ENCODE measurements around the gene DPP6. TPM values are rescaled to one million over a fixed set of nuclear protein-coding genes. Genes with fewer than 3 reads are reported as not detected.

The DPP6 gene
- total RNA-seq, 4 donors from 2014 or later = 0.30 to 11.8 (median 10.7) TPM

GRCh38 chr7:154881526-154881925 is 829.3 kb downstream of the DPP6 start:
- Histone ChIP-seq H3K27me3 (peaks cover 10% of the 10 kb centered on the region), H3K36me3 (no peaks in the 10 kb centered on the region), H3K9me3 (no peaks in the 10 kb centered on the region), H3K27ac (no peak overlapping the region), H3K4me3 (no peak overlapping the region), H3K4me1 (no peaks in the 10 kb centered on the region)
- no peak for DNase-seq (ENCODE audit: low spot score in 2 of 2)
- WGBS = 100% methylated on average over 1 of the region's 11 CpGs
- no peak for TF ChIP-seq EP300 (IDR thresholded peaks at IDR 0.05)
- TF ChIP-seq POLR2AphosphoS5 (IDR thresholded peaks at IDR 0.05) = no peak
- TF ChIP-seq POLR2A (IDR thresholded peaks at IDR 0.05) = no peak
- TF ChIP-seq, protein P1, sequence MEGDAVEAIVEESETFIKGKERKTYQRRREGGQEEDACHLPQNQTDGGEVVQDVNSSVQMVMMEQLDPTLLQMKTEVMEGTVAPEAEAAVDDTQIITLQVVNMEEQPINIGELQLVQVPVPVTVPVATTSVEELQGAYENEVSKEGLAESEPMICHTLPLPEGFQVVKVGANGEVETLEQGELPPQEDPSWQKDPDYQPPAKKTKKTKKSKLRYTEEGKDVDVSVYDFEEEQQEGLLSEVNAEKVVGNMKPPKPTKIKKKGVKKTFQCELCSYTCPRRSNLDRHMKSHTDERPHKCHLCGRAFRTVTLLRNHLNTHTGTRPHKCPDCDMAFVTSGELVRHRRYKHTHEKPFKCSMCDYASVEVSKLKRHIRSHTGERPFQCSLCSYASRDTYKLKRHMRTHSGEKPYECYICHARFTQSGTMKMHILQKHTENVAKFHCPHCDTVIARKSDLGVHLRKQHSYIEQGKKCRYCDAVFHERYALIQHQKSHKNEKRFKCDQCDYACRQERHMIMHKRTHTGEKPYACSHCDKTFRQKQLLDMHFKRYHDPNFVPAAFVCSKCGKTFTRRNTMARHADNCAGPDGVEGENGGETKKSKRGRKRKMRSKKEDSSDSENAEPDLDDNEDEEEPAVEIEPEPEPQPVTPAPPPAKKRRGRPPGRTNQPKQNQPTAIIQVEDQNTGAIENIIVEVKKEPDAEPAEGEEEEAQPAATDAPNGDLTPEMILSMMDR (IDR thresholded peaks at IDR 0.05) = no peak

DNA sequence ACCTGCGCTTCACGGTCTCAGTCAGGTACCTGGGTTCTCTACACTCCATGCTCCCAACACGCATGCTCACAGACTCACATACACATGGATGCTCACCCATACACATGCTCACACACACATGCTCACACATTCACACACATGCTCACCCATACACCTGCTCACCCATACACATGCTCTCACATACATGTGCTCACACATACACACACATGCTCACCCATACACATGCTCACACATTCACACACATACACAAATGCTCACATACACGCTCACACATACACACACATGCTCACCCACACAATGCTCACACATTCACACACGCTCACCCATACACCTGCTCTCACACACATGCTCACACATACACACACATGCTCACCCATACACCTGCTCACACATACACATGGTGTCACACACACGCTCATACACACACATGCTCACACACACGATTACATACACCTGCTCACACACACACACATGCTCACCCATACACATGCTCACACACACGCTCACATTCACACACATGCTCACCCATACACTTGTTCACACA is 830.8 kb downstream of the DPP6 start:
- no peak overlapping the region for H3K4me3 ChIP-seq
- DNase-seq (ENCODE audit: low spot score in 2 of 2) = no peak
- H3K27ac ChIP-seq = no peak overlapping the region
- no peak for TF ChIP-seq POLR2A (IDR thresholded peaks at IDR 0.05)
- no peak for TF ChIP-seq POLR2AphosphoS5 (IDR thresholded peaks at IDR 0.05)
- TF ChIP-seq, protein P1 (IDR thresholded peaks at IDR 0.05) = no peak
- no peak for TF ChIP-seq EP300 (IDR thresholded peaks at IDR 0.05)
- no peaks in the 10 kb centered on the region for H3K9me3 ChIP-seq
- H3K4me1 ChIP-seq = no peaks in the 10 kb centered on the region
- no peaks in the 10 kb centered on the region for H3K36me3 ChIP-seq
- H3K27me3 ChIP-seq = peaks cover 5% of the 10 kb centered on the region
- 69% methylated on average over 8 of the region's 8 CpGs for WGBS

GRCh38 chr7:154884348-154884920 is 832.2 kb downstream of the DPP6 start:
- Histone ChIP-seq H3K27ac (no peak overlapping the region), H3K4me3 (no peak overlapping the region), H3K27me3 (peaks cover 5% of the 10 kb centered on the region), H3K4me1 (no peaks in the 10 kb centered on the region), H3K9me3 (no peaks in the 10 kb centered on the region), H3K36me3 (no peaks in the 10 kb centered on the region)
- TF ChIP-seq, protein P1 (IDR thresholded peaks at IDR 0.05) = no peak
- TF ChIP-seq EP300 (IDR thresholded peaks at IDR 0.05) (no peak), POLR2A (IDR thresholded peaks at IDR 0.05) (no peak), POLR2AphosphoS5 (IDR thresholded peaks at IDR 0.05) (no peak)
- DNase-seq (ENCODE audit: low spot score in 2 of 2) = no peak
- 91% methylated on average over 7 of the region's 7 CpGs for WGBS

- Histone ChIP-seq H3K27me3 (peaks cover 11% of the 10 kb centered on the region), H3K9me3 (no peaks in the 10 kb centered on the region), H3K4me3 (no peak overlapping the region), H3K27ac (no peak overlapping the region), H3K36me3 (no peaks in the 10 kb centered on the region), H3K4me1 (no peaks in the 10 kb centered on the region)
- 49% methylated on average over 9 of the region's 9 CpGs for WGBS
- DNase-seq (ENCODE audit: low spot score in 2 of 2) = no peak
- TF ChIP-seq, protein P1 (IDR thresholded peaks at IDR 0.05) = no peak
- no peak for TF ChIP-seq EP300 (IDR thresholded peaks at IDR 0.05)
- TF ChIP-seq POLR2A (IDR thresholded peaks at IDR 0.05) = no peak
- TF ChIP-seq POLR2AphosphoS5 (IDR thresholded peaks at IDR 0.05) = no peak
These were observed 834.4 kb downstream of the DPP6 start for GRCh38 chr7:154886591-154886990.

DNA sequence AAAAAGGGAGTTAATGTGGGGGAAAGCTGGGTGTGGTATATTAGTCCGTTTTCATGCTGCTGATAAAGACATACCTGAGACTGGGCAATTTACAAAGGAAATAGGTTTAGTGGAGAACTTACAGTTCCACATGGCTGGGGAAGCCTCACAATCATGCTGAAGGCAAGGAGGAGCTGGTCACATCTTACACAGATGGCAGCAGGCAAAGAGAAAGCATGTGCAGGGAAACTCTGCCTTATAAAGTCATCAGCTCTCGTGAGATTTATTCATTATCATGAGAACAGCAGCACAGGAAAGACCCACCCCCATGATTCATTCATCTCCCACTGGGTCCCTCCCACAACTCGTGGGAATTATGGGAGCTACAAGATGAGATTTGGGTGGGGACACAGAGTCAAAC is 836.5 kb downstream of the DPP6 start:
- WGBS = 61% methylated on average over 3 of the region's 3 CpGs

More for the DNA sequence above, 836.5 kb downstream of the DPP6 start:
- Histone ChIP-seq H3K27ac (no peak overlapping the region), H3K27me3 (peaks cover 13% of the 10 kb centered on the region), H3K9me3 (no peaks in the 10 kb centered on the region), H3K36me3 (no peaks in the 10 kb centered on the region), H3K4me3 (no peak overlapping the region), H3K4me1 (peaks cover 3% of the 10 kb centered on the region)
- TF ChIP-seq POLR2AphosphoS5 (IDR thresholded peaks at IDR 0.05) (no peak), POLR2A (IDR thresholded peaks at IDR 0.05) (no peak), EP300 (IDR thresholded peaks at IDR 0.05) (no peak)
- TF ChIP-seq, protein P1 (IDR thresholded peaks at IDR 0.05) = no peak
- DNase-seq (ENCODE audit: low spot score in 2 of 2) = no peak
